Muscle layer of duodenum (tissue), 2 donors: ENCODE data around the gene SPRY4.
"Not testable (repeated sequence)": the region's sequence is repeated elsewhere in the genome, so short reads cannot be mapped to it uniquely, and the experiment has no call there.

Source experiments
- H3K27ac ChIP-seq: one replicate; pipeline ENCODE4 v1.7.0; 2013; ENCODE audit warnings: mild to moderate bottlenecking, low read length
- H3K27me3 ChIP-seq: one replicate; pipeline ENCODE4 v1.7.0; 2013; ENCODE audit warnings: low read depth, mild to moderate bottlenecking, control low read depth, low read length
- H3K36me3 ChIP-seq, 2 donors: one replicate each; pipeline ENCODE4 v1.7.0; 2013; ENCODE audit warnings: low read length in 2 of 2, control low read depth in 1 of 2, mild to moderate bottlenecking in 1 of 2; ENCODE audit not compliant: insufficient read depth in 2 of 2, control insufficient read depth in 1 of 2
- H3K4me1 ChIP-seq, 2 donors: one replicate each; pipeline ENCODE4 v1.7.0; 2013; ENCODE audit warnings: low read length in 2 of 2, mild to moderate bottlenecking in 2 of 2, control low read depth in 1 of 2, moderate library complexity in 1 of 2; ENCODE audit not compliant: insufficient read depth in 2 of 2, control insufficient read depth in 1 of 2
- H3K4me3 ChIP-seq, 2 donors: one replicate each; pipeline ENCODE4 v1.7.0; 2013; ENCODE audit warnings: low read length in 2 of 2, low read depth in 1 of 2, mild to moderate bottlenecking in 1 of 2
- H3K9me3 ChIP-seq, 2 donors: one replicate each; pipeline ENCODE4 v1.7.0; 2013; ENCODE audit warnings: low read length in 2 of 2, control low read depth in 1 of 2, mild to moderate bottlenecking in 1 of 2; ENCODE audit not compliant: control insufficient read depth in 1 of 2
- donor health status: healthy.

SPRY4 gene

GRCh38 chr5:142277796-142278195 lies 47.0 kb downstream of the SPRY4 start:
- no peak overlapping the region for H3K27ac ChIP-seq
- H3K27me3 ChIP-seq, result no peaks in the 10 kb centered on the region
- no peak overlapping the region for H3K4me3 ChIP-seq
- no peaks in the 10 kb centered on the region for H3K9me3 ChIP-seq
- no peaks in the 10 kb centered on the region for H3K4me1 ChIP-seq
- no peaks in the 10 kb centered on the region for H3K36me3 ChIP-seq

GRCh38 chr5:142276517-142276916 lies 48.3 kb downstream of the SPRY4 start:
- H3K27ac ChIP-seq, result no peak overlapping the region
- no peaks in the 10 kb centered on the region for H3K36me3 ChIP-seq
- no peaks in the 10 kb centered on the region for H3K4me1 ChIP-seq
- H3K9me3 ChIP-seq, result no peaks in the 10 kb centered on the region
- no peak overlapping the region for H3K4me3 ChIP-seq
- H3K27me3 ChIP-seq, result no peaks in the 10 kb centered on the region

- H3K27ac ChIP-seq, result no peak overlapping the region
- no peaks in the 10 kb centered on the region for H3K27me3 ChIP-seq
- no peak overlapping the region for H3K4me3 ChIP-seq
- H3K4me1 ChIP-seq, result no peaks in the 10 kb centered on the region
- H3K9me3 ChIP-seq, result no peaks in the 10 kb centered on the region
- no peaks in the 10 kb centered on the region for H3K36me3 ChIP-seq
These were observed 49.3 kb downstream of the SPRY4 start for GRCh38 chr5:142275496-142275895.

- H3K36me3 ChIP-seq, H3K27me3 ChIP-seq, H3K4me1 ChIP-seq, H3K9me3 ChIP-seq, H3K4me3 ChIP-seq, H3K27ac ChIP-seq: not testable (repeated sequence)
These were observed 52.2 kb downstream of the SPRY4 start for GRCh38 chr5:142272596-142272995.

DNA sequence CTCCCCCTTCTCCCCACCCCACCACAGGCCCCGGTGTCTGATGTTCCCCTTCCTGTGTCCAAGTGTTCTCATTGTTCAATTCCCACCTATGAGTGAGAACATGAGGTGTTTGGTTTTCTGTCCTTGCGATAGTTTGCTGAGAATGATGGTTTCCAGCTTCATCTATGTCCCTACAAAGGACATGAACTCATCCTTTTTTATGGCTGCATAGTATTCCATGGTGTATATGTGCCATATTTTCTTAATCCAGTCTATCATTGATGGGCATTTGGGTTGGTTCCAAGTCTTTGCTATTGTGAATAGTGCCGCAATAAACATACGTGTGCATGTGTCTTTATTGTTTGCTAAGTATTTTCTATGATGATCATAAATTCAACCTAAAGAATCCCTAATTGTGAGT lies 60.7 kb downstream of the SPRY4 start:
- H3K4me1 ChIP-seq, result not testable (repeated sequence)

GRCh38 chr5:142263346-142263745 lies 61.5 kb downstream of the SPRY4 start:
- Histone ChIP-seq H3K4me1 (no peaks in the 10 kb centered on the region), H3K27me3 (no peaks in the 10 kb centered on the region), H3K9me3 (no peaks in the 10 kb centered on the region), H3K27ac (no peak overlapping the region), H3K4me3 (no peak overlapping the region), H3K36me3 (no peaks in the 10 kb centered on the region)

More for the DNA sequence above, 60.7 kb downstream of the SPRY4 start:
- not testable (repeated sequence) for H3K27ac ChIP-seq, H3K9me3 ChIP-seq, H3K27me3 ChIP-seq, H3K4me3 ChIP-seq, H3K36me3 ChIP-seq

DNA sequence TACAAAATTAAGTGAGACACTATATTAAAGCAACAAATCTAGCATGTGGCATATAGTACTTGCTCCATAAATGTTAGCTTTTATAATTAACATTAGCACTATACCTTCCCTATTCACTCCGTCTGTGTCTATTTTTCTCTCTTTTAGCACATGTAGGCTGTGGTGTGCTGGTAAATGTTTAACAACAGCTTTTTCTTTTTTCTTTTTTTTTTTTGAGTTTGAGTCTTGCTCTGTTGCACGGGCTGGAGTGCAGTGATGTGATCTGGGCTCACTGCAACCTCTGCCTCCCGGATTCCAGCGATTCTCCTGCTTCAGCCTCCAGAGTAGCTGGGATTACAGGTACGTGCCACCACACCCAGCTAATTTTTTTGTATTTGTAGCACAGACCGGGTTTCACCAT lies 62.1 kb downstream of the SPRY4 start:
- Histone ChIP-seq H3K4me1 (no peaks in the 10 kb centered on the region), H3K36me3 (no peaks in the 10 kb centered on the region), H3K9me3 (no peaks in the 10 kb centered on the region), H3K4me3 (no peak overlapping the region), H3K27ac (no peak overlapping the region), H3K27me3 (no peaks in the 10 kb centered on the region)
